ENCODE measurements around the gene BMP6.

Gene BMP6

DNA sequence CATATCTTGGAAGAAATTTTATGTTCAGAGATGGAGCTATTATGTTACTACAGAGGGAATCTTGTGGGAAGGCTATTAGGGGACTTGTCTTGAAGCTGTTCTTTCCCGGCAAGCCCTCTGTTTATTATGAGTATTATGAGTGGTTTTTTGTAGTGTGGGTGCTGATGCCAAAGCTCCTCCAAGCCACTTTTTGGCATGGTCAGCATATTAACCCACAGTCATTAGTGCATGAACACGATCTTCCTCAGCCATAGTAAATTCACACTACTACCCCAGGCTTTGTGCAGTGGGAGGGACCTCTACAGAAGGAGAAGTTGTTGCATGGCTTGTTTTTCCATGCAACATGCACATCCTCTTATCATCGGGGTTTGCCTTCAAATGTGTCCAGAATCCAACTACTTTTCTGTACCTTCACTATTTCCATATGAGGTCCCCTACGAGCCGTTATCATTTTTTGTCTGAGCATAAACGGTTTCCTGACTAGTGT is 6.5 kb upstream of the BMP6 start:
- FAIRE-seq (no peak), DNase-seq (ENCODE audit: low spot score) (no peak)

DNA sequence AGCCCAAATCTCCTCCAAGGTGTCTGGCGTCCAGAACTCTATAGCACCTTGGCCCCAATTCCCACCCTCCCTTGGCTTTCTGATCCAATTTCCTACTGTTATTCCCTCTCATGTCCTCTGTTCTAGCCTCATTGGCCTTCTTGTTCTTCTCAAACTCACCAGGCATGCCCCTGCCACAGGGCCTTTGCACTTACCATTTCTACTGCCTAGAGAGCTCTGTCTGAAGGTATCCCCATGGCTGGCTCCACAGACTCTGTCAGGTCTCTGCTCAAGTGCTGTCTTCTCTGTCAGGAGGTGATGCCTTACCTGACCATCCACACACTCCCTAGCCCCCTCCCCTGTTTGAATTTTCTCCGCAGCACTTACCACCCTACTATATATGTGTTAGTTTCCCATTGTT is 5.6 kb upstream of the BMP6 start:
- FAIRE-seq (no peak), DNase-seq (ENCODE audit: low spot score) (no peak)

DNA sequence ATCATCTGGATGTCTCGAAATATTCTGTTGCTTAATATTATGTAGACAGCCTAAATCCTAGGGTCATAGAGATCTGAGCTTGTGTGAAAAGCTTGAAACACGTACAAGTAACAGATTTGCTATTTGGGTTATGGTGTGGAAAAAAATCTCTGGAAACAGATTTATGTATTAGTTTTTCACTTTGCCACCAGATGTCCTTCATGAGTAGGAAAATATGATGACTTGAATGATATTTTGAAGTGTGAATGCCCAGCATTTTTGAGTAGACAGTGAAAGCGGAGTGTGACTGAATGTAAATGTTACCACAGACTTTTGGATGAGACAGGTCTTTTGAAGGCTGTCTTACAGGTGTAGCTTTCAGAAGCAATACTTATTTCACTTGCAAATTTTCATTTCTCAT is 4.2 kb upstream of the BMP6 start:
- peak; percentile 11 for DNase-seq (ENCODE audit: low spot score)

DNA sequence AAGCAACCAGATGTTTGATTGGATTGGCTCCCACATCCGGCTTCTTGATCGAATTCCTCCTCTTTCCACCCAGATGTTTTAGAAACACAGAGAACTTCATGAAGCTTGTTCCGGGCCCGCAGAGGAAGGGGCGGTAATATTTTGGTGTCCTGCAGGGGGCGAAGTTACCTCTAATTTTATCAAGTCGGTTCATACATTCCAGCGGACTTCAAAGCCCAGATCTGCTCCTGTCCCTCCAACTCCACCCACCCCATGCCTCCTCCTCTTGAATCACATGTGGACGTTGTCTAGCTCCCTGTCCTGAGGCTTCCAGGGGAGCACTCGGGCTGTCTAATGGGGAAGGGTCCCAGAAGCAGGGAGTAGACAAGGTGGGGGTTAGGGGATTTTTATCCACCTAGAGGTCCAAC is 2.9 kb upstream of the BMP6 start:
- FAIRE-seq (no peak), DNase-seq (ENCODE audit: low spot score) (peak; percentile 22)

More for the DNA sequence above, 4.2 kb upstream of the BMP6 start:
- FAIRE-seq: no peak

DNA sequence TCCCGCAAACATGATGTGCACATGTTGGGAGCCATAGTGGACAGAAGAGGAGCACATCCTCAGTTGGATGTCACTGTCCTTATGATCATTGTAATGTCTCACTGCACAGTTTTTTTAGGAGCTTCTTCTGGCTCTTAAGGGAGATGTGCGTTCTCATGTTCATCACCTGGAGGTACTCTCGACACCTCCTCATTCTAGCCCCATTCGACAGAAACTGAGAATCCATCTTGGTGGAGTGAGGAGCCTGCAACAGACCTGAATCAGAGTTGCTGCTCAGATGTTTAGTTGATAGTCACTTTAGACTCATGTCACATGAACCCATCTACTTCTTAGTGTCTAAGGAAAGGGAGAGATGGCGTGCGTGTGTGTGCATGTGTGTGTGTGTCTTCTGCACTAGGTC is 2.3 kb upstream of the BMP6 start:
- no peak for DNase-seq (ENCODE audit: low spot score)
- no peak for FAIRE-seq

DNA sequence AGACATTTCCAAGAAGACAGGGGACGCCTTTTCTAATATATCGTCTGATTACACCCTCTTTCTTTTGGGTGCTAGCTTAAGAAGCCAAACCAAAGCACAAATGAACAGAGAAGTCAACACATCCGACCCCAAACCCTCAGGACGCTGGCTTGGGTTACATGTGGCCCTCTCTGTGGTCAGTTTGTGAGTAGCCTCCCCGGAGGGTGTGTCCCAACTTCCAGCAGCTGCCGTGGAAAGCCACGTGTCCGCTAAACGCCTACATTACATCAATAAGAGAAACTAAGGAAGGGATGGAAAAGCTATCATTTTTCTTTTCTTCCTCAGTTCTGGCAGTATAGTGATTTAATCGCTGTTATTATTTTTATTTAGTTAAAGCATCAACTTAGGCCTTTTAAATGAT is 487 bp upstream of the BMP6 start:
- FAIRE-seq (no peak), DNase-seq (ENCODE audit: low spot score) (no peak)

DNA sequence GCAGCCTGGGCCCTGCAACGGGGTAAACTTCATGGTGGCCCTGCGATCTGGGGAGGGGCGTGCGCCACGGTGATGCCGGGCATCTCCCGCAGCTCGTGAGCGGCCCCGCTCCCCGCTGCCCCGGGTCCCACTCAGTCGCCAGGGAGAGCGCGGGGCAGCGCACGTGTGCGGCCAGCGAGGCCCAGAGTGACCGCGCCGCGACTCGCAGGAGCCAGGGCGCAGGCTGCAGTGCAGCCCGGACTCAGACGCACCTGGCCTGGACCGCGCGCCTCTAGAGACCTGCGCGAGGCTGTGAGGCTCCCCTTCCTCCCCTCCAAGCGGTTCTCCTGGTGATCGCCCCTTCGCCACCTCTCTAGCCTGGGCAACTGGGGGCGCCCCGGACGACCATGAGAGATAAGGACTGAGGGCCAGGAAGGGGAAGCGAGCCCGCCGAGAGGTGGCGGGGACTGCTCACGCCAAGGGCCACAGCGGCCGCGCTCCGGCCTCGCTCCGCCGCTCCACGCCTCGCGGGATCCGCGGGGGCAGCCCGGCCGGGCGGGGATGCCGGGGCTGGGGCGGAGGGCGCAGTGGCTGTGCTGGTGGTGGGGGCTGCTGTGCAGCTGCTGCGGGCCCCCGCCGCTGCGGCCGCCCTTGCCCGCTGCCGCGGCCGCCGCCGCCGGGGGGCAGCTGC is 652 bp downstream of the BMP6 start:
- no peak for DNase-seq (ENCODE audit: low spot score)

DNA sequence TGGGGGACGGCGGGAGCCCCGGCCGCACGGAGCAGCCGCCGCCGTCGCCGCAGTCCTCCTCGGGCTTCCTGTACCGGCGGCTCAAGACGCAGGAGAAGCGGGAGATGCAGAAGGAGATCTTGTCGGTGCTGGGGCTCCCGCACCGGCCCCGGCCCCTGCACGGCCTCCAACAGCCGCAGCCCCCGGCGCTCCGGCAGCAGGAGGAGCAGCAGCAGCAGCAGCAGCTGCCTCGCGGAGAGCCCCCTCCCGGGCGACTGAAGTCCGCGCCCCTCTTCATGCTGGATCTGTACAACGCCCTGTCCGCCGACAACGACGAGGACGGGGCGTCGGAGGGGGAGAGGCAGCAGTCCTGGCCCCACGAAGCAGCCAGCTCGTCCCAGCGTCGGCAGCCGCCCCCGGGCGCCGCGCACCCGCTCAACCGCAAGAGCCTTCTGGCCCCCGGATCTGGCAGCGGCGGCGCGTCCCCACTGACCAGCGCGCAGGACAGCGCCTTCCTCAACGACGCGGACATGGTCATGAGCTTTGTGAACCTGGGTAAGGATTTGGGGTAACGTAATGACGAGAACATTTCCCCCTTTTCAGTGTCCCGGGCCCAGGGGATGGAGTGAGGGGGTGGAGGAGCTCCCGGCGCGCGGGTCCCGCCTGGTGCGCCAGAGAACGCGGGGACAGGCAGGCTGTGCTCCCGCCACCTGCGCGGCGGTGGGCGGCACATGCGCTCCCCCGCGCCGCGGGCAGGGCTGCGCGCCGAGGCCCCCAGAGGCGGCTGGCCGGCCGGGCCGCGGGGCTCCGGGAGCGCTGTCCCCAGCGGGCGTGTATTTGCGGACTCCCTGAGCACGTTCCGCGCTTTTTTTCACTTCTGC is 1.4 kb downstream of the BMP6 start:
- no peak for DNase-seq (ENCODE audit: low spot score)
- FAIRE-seq: no peak

More for the DNA sequence above, 652 bp downstream of the BMP6 start:
- no peak for FAIRE-seq

DNA sequence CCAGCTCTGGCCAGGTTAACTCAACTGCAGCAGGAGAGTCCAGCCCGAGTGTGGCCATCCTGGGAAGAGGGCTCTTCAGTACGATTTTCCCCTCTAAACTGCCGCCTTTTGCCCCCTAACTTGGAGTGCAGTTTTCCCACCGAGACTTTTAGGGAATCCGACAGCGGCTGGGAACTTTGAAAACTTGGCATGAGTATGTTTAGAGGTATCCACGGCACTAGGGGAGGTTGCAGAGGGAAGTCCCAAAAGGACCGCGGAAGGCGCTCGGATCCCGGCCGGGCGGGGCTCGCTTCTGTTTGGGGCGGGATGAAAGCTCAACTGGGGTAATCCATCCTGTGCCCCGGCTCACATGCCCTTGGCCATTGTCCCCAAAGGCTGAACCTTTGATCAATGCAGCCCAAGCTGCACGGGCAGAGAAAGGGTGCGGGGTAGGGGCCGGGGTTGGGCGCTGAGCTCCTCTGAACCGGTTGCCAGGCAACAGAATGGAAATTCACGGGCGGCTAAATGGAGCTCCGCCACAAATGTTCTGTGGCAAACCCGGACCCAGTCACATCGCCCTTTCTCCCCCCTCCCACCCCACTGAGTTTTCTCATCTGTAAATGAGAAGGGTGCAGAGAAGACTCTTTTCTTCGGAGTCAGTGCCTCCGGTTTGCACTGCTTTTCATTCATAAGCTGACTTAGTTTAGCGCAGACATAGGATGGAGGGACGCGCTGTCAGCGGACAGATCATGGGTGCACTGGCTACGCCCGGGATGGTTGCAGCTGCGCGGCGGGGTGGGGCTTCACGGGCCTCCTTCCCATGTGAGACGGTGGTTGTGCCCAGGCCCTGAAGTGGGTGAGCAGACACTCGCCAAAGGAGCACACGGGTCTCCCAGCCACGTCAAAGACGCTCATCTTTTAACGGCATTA is 2.3 kb downstream of the BMP6 start:
- no peak for DNase-seq (ENCODE audit: low spot score)
- FAIRE-seq: no peak

DNA sequence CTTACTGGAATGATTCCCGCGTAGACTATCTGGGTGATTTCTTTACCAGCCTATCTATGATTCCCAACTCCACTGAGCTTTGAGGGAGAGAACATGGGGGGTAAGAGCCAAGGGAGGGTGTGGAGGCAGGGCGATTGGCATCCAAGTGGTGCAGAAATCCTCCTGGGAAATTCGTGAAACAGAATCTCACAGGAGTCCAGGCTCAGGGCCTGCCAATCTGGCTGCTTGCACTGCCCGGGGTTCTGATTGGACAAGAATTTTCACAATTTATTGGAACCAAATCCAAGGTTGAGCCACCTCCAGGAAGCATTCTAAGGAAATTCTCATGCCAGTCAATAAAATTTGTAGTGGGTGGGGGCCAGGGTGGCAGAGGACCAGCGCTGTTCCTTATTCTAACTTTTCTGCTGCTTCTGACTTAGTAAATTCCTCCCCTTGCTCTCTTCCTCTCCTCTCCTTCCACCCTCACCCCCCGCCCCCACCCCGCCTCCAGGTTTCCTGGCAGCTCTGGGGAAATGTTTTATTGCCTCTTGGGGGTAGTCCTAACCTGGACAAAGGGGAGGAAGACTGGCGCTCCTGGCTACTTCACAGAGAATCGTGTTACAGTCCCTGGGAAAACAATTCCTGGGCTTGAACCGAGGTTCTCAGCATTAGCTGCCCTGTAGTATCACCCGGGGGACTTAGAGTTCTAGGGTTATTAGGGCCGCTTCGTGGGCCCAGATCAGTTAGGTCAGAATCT is 3.1 kb downstream of the BMP6 start:
- FAIRE-seq (no peak), DNase-seq (ENCODE audit: low spot score) (no peak)

DNA sequence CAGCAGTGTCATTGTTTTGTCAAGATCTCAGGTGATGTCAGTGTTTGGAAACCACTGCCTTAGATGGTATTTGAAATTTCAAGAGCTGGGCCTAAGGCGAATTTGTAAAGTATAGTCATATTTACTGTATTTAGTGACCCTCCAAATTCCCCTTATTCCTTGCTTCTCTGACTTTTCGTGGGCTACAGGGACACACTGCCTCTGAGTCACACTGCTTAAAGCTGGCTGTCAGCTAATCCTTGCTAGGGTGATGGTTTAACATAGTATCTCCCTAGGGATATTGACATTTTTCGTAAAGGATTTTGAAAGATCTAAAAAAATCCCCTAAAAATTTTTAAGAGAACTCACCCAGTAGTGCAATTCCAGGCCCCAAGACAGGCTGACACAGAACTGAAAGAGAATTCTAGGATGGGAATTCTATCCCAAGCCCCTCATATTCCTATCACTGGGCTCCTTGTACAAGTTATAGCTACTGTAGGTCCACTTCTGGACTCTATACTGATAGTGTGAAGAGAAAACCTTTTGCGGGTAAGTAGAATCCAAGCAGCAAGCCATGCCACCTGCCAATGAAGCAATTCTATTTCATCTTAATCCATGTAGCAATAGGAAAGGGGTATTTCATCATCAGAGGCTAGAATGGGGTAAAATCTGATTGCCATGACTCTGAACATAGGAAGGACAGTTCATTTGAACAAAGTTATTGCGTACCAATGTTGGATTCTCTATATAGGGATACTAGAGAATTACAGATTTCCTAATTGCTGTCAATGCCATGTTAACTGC is 4.3 kb downstream of the BMP6 start:
- DNase-seq (ENCODE audit: low spot score) (no peak), FAIRE-seq (no peak)

DNA sequence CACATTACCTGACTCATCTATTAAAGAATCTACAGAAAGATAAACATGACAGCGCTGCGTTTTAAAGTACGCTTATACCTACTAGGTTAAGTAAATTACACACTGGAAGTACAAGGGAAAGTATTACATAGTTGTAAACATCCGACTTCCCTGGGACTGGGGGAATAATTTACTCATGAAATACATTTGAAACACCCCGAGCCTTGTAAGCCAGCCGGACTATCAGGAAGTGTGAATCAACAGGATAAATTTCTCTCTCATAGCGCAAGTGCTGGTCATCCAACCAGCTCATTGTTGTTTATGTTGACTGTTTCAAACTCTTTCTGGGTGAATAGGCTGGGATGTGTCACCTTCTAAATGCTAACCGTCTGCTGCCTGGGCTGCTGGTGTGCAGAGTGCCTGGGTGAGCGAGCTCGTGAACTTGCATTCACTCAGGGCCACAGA is 4.9 kb downstream of the BMP6 start:
- DNase-seq (ENCODE audit: low spot score) (peak; percentile 59), FAIRE-seq (no peak)

DNA sequence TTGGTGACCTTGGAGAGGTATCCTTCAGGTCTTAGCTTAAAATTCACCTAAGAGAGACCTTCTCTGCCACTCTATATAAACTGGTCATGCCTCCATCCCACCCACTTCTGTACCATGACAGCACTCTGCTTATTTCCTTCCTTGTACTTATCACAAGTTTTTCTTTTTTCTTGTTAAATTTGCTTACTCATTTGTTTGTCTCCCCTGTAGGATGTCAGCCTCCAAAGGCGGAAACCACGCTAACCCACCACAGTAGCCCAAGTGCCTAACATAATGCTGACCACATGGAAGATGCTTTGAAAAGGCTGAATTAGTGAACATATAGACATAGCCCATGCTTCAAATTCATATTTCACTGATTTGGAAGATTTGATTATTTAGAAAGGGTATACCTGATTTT is 5.4 kb downstream of the BMP6 start:
- no peak for FAIRE-seq

DNA sequence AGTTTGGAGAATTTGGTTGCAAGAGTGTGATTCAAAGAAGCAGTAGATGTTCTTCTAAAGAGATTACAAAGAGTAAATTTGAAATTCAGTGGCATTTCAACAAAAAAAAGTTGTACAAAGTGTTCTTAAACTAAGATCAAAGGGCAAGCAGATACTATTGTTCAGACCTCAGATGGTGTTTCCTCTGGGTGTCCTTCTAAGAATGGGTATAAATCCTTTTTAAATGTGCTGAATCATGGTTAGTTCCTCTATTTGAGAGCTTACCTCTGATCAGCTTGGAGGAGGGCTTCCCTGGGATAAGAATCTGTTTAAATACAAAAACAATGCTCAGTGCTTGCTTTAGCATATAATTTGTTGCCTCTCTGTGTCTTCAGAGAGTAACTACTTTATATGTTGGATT is 6.3 kb downstream of the BMP6 start:
- no peak for DNase-seq (ENCODE audit: low spot score)
- FAIRE-seq: no peak

More for the DNA sequence above, 5.4 kb downstream of the BMP6 start:
- DNase-seq (ENCODE audit: low spot score): no peak

DNA sequence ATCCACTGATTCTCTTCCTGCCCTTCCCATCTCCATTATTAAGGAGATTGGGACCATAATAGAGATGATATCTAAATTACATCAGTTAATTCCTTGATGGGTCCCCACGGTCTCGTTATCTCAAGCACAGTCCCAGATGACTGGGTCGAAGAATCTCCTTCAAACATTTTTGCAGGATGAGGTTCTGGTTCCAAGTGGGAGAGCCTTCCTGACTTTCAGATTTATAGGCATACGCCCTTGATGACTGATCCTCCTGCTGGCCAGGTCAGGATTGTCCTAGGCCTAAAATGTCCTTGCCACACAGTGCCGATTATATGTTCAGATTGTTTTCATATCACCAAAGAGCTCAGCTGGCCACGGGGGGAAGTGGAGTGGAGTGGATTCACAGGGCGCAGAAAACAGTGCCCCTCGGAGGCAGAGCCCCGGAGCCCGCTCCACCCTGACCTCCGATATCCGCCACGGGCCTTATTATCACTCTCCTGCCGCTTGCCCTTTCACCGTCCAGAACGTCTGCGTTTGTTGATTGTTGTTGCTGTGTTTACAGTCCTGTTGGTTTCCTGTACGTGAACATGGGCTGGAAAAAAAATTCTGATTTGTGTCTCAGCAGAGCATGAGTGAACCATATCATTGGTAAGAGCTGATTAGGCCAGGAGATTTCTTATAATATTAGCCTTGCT is 8.9 kb downstream of the BMP6 start:
- FAIRE-seq: no peak
- no peak for DNase-seq (ENCODE audit: low spot score)

DNA sequence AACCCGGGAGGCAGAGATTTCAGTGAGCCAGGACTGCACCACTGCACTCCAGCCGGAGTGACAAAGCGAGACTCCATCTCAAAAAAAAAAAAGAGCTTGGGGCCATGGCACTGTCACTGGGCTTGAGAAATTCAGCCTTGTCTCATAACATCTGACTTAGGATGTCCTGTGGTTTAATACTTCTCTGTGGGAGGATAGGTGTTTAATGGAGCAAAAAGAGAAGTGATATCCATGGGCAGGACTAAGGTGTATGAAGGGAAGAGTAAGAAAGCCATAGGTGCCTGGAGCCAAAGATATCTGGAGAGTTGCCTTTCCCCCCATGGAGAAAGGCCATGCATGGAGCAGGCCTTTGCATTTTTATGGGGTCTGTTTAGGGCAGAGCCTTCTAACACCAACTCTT is 11.2 kb downstream of the BMP6 start:
- DNase-seq (ENCODE audit: low spot score) (no peak), FAIRE-seq (no peak)

DNA sequence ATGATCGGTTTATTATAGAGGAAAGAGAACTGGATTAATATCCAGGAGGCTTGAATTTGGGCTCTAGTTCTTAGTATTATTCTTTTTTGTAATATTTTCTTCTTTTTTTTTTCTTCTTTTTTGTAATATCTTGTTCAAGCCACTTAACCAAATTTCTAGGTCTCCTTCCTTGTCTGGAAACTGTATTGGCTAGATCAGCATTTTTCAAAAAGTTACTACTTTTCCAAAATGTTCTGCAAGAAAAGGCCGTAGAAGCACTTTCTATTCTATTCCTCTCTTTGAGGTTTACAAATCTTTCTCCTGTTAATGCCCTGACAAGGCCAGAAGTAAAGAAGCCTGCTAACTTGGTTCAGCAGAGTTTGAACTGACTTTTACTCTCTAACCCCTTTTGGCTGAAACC is 12.0 kb downstream of the BMP6 start:
- FAIRE-seq (no peak), DNase-seq (ENCODE audit: low spot score) (no peak)

DNA sequence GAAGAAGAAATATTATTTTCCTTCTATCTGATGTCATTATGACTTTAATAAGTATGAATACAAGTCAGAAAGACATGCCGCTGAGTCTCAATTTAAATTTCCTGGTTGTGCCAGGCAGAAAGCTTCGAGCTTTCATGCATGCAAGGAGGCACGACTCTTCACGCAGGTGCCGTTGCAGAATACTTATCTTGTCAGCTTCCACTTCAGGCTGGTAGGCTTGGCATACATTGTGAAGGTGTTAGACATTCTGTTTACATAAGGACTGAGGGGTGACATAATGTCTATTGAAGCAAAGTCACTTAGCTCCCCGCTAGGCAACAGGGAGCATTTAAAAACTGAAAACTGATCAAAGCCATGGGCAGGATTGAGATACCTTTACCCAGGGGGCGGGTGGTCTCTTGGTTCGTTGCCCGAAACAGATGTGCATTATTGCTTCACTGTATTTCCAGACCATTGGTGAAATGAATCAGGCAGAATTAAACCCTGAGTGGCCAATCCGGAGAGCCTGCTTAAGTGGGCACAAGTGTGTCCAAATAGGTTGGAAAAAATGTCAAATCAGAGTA is 16.4 kb downstream of the BMP6 start:
- FAIRE-seq (no peak), DNase-seq (ENCODE audit: low spot score) (no peak)

DNA sequence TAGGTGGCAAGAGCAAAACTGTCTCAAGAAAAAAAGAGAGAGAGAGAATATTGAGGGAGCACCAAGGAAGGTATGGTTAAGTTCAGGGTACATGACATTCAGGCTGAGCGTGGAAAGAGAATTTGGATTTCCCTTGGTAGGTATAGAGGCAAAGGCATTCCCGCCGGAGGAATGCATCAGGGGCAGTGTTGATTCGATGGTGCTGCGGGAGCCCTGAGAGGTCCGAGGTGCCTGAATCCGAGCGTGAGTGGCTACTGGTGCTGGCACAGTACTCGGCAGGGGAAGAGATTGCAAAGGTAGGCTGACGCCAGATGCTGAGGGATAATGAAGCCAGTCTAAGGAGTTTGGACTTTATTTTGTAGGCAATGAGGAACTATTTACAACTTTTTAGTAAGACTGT is 20.0 kb downstream of the BMP6 start:
- no peak for FAIRE-seq
- no peak for DNase-seq (ENCODE audit: low spot score)
